Skeletal muscle tissue (tissue), 4 donors: Measurements from ENCODE around the gene NTSR1. TPM values are rescaled to one million over a fixed set of nuclear protein-coding genes. Genes with fewer than 3 reads are reported as not detected.

Experiments
- H3K27ac ChIP-seq: one replicate; pipeline ENCODE4 v1.7.0; 2013; ENCODE audit warnings: mild to moderate bottlenecking, low read depth, low read length, inconsistent platforms
- H3K27me3 ChIP-seq, 3 donors: one replicate each; pipeline ENCODE4 v1.7.0; 2013; ENCODE audit warnings: low read length in 3 of 3; ENCODE audit not compliant: control insufficient read depth in 3 of 3, insufficient read depth in 3 of 3
- H3K36me3 ChIP-seq, 3 donors: one replicate each; pipeline ENCODE4 v1.7.0; 2013; ENCODE audit warnings: low read length in 3 of 3; ENCODE audit not compliant: control insufficient read depth in 3 of 3, insufficient read depth in 3 of 3
- H3K4me1 ChIP-seq, 3 donors: one replicate each; pipeline ENCODE4 v1.7.0; 2013; ENCODE audit warnings: low read length in 3 of 3, mild to moderate bottlenecking in 3 of 3; ENCODE audit not compliant: control insufficient read depth in 3 of 3, insufficient read depth in 3 of 3
- H3K4me3 ChIP-seq, 3 donors: one replicate each; pipeline ENCODE4 v1.7.0; 2013; ENCODE audit warnings: low read length in 3 of 3
- H3K9ac ChIP-seq, 3 donors: one replicate each; pipeline ENCODE4 v1.7.0; 2013; ENCODE audit warnings: low read length in 3 of 3, mild to moderate bottlenecking in 3 of 3, moderate library complexity in 2 of 3, low read depth in 1 of 3
- H3K9me3 ChIP-seq, 3 donors: one replicate each; pipeline ENCODE4 v1.7.0; 2013; ENCODE audit warnings: low read length in 3 of 3; ENCODE audit not compliant: control insufficient read depth in 3 of 3
- total RNA-seq: library from RNA; depleted of rRNA; stranded (reverse); fragments of >200 nt; gene quantifications from one replicate; pipeline ENCODE4 v1.2.3, GENCODE V29; 2014
- donor health status: Osteomylitis.

NTSR1 gene
- total RNA-seq, 1 donor from 2014 or later: under 0.01 TPM

- Histone ChIP-seq H3K27ac (no peak overlapping the region), H3K27me3 (peaks cover 58 to 71% (median 70%) of the 10 kb centered on the region in 3 donors), H3K4me1 (peaks cover 3 to 8% (median 7%) of the 10 kb centered on the region in 3 donors), H3K9ac (no peak overlapping the region), H3K9me3 (no peaks in the 10 kb centered on the region), H3K36me3 (no peaks in the 10 kb centered on the region), H3K4me3 (no peak overlapping the region)
Measured at GRCh38 chr20:62734881-62735280, 26.2 kb downstream of the NTSR1 start.

GRCh38 chr20:62735331-62735821 is 26.7 kb downstream of the NTSR1 start:
- Histone ChIP-seq H3K27me3 (peaks cover 59 to 76% (median 71%) of the 10 kb centered on the region in 3 donors), H3K27ac (no peak overlapping the region), H3K36me3 (no peaks in the 10 kb centered on the region), H3K4me1 (peaks cover 3 to 10% (median 10%) of the 10 kb centered on the region in 3 donors), H3K4me3 (no peak overlapping the region), H3K9me3 (no peaks in the 10 kb centered on the region), H3K9ac (no peak overlapping the region)

GRCh38 chr20:62736026-62736406 is 27.4 kb downstream of the NTSR1 start:
- Histone ChIP-seq H3K36me3 (no peaks in the 10 kb centered on the region), H3K27me3 (peaks cover 63 to 82% (median 77%) of the 10 kb centered on the region in 3 donors), H3K27ac (no peak overlapping the region), H3K9ac (no peak overlapping the region), H3K9me3 (no peaks in the 10 kb centered on the region), H3K4me3 (no peak overlapping the region), H3K4me1 (peaks cover 9 to 17% (median 16%) of the 10 kb centered on the region in 3 donors)

- no peak overlapping the region for H3K9ac ChIP-seq
- H3K9me3 ChIP-seq: no peaks in the 10 kb centered on the region
- H3K27me3 ChIP-seq: peaks cover 68 to 87% (median 82%) of the 10 kb centered on the region in 3 donors
- H3K27ac ChIP-seq: no peak overlapping the region
- peaks cover 9 to 17% (median 16%) of the 10 kb centered on the region in 3 donors for H3K4me1 ChIP-seq
- no peaks in the 10 kb centered on the region for H3K36me3 ChIP-seq
- no peak overlapping the region for H3K4me3 ChIP-seq
Measured at GRCh38 chr20:62736407-62737071, 27.9 kb downstream of the NTSR1 start.

GRCh38 chr20:62737271-62737811 is 28.7 kb downstream of the NTSR1 start:
- Histone ChIP-seq H3K9ac (no peak overlapping the region), H3K9me3 (no peaks in the 10 kb centered on the region), H3K36me3 (no peaks in the 10 kb centered on the region), H3K4me1 (peaks cover 9 to 17% (median 16%) of the 10 kb centered on the region in 3 donors), H3K27me3 (peaks cover 76 to 92% (median 90%) of the 10 kb centered on the region in 3 donors), H3K4me3 (no peak overlapping the region), H3K27ac (no peak overlapping the region)

GRCh38 chr20:62738025-62738881 is 29.6 kb downstream of the NTSR1 start:
- Histone ChIP-seq H3K9ac (no peak overlapping the region), H3K27me3 (peaks cover 79 to 92% (median 92%) of the 10 kb centered on the region in 3 donors), H3K9me3 (no peaks in the 10 kb centered on the region), H3K4me1 (peaks cover 9 to 17% (median 16%) of the 10 kb centered on the region in 3 donors), H3K27ac (no peak overlapping the region), H3K4me3 (no peak overlapping the region), H3K36me3 (no peaks in the 10 kb centered on the region)

- Histone ChIP-seq H3K36me3 (no peaks in the 10 kb centered on the region), H3K27me3 (peaks cover 83 to 92% (median 91%) of the 10 kb centered on the region in 3 donors), H3K4me3 (no peak overlapping the region), H3K4me1 (peaks cover 9 to 17% (median 16%) of the 10 kb centered on the region in 3 donors), H3K9me3 (no peaks in the 10 kb centered on the region), H3K9ac (no peak overlapping the region), H3K27ac (no peak overlapping the region)
Measured at GRCh38 chr20:62739067-62739466, 30.4 kb downstream of the NTSR1 start.

GRCh38 chr20:62739581-62740285 is 31.1 kb downstream of the NTSR1 start:
- peaks cover 9 to 17% (median 16%) of the 10 kb centered on the region in 3 donors for H3K4me1 ChIP-seq

GRCh38 chr20:62740286-62741141 is 31.9 kb downstream of the NTSR1 start:
- Histone ChIP-seq H3K27me3 (peaks cover 77 to 87% (median 87%) of the 10 kb centered on the region in 3 donors), H3K4me1 (peaks cover 9 to 17% (median 16%) of the 10 kb centered on the region in 3 donors), H3K9me3 (no peaks in the 10 kb centered on the region), H3K27ac (no peak overlapping the region), H3K36me3 (no peaks in the 10 kb centered on the region), H3K4me3 (peak overlapping the region in 1 of 3 donors; percentile 22), H3K9ac (no peak overlapping the region)

More at GRCh38 chr20:62739581-62740285, 31.1 kb downstream of the NTSR1 start:
- Histone ChIP-seq H3K27me3 (peaks cover 79 to 89% (median 88%) of the 10 kb centered on the region in 3 donors), H3K36me3 (no peaks in the 10 kb centered on the region), H3K9me3 (no peaks in the 10 kb centered on the region), H3K4me3 (peak overlapping the region in 1 of 3 donors; percentile 35), H3K9ac (no peak overlapping the region), H3K27ac (no peak overlapping the region)
